ENCODE results near the gene CHTF18. TPM values are rescaled to one million over a fixed set of nuclear protein-coding genes. Genes with fewer than 3 reads are reported as not detected.

Gene CHTF18
- total RNA-seq, 1 experiment from 2014 or later: 30.9 TPM

DNA sequence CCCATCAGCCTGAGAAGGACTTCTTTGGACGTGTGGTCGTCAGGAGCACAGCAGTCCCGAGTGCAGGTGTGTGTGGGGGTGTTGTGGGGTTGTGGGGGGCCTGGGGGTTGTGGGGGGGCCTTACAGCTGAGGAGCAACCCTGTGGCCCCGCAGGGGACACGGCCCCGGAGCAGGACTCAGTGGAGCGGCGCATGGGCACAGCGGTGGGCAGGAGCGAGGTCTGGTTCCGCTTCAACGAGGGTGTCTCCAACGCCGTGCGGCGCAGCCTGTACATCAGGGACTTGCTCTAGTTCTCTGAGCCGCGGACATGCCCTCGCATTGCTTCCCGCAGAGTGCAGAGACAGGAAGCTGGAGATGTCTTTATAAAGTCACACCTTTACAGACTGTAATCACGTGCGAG is 9.3 kb downstream of the CHTF18 start:
- TF ChIP-seq, protein P1, sequence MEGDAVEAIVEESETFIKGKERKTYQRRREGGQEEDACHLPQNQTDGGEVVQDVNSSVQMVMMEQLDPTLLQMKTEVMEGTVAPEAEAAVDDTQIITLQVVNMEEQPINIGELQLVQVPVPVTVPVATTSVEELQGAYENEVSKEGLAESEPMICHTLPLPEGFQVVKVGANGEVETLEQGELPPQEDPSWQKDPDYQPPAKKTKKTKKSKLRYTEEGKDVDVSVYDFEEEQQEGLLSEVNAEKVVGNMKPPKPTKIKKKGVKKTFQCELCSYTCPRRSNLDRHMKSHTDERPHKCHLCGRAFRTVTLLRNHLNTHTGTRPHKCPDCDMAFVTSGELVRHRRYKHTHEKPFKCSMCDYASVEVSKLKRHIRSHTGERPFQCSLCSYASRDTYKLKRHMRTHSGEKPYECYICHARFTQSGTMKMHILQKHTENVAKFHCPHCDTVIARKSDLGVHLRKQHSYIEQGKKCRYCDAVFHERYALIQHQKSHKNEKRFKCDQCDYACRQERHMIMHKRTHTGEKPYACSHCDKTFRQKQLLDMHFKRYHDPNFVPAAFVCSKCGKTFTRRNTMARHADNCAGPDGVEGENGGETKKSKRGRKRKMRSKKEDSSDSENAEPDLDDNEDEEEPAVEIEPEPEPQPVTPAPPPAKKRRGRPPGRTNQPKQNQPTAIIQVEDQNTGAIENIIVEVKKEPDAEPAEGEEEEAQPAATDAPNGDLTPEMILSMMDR (IDR thresholded peaks at IDR 0.05; ENCODE audit: unreplicated experiment): no peak
- intact Hi-C loops (cut with micrococcal nuclease): no loop called here
- no peak overlapping the region for H3K27ac Mint-ChIP-seq (ENCODE audit: low read depth, unreplicated experiment)
- no peak overlapping the region for H3K4me3 Mint-ChIP-seq (ENCODE audit: unreplicated experiment)
- H3K4me1 Mint-ChIP-seq (ENCODE audit: insufficient read depth, unreplicated experiment): peaks cover 5% of the 10 kb centered on the region
- POLR2A ChIA-PET: interaction anchor here (0.7 kb wide), 1 partner anchor 10 kb away, joined by 3 read pairs; no protein-coding TSS in a partner anchor
- H3K36me3 Mint-ChIP-seq (ENCODE audit: insufficient read depth, unreplicated experiment): no peaks in the 10 kb centered on the region
- DNase-seq (ENCODE audit: unreplicated experiment): no peak
- H3K9me3 Mint-ChIP-seq (ENCODE audit: unreplicated experiment): no peaks in the 10 kb centered on the region
- no peaks in the 10 kb centered on the region for H3K27me3 Mint-ChIP-seq (ENCODE audit: insufficient read depth, unreplicated experiment)
- no TSS peak for BruUV-seq (replicated peaks)
- CTCF ChIA-PET: no interaction called here

DNA sequence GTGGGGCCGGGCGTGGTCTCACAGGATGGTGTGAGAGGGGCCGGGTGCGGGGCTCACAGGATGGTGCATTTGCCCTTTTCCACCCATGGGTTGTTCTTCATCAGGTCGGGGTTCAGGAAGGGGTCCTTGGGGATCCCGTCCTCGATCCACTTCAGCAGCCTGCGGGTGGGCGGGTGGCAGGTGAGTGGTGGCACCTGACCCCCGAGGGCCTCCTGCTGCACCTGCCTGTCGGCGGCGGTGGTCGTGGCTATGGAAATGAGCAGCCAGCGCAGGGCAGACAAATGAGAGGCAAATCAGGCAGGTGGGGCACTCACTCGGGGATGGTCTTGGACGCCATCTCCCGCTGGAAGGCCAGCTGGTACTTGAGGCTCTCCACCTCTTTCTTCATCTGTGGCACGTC is 10.2 kb downstream of the CHTF18 start:
- Mint-ChIP-seq H3K27ac (ENCODE audit: low read depth, unreplicated experiment) (no peak overlapping the region), H3K36me3 (ENCODE audit: insufficient read depth, unreplicated experiment) (no peaks in the 10 kb centered on the region), H3K4me3 (ENCODE audit: unreplicated experiment) (no peak overlapping the region), H3K9me3 (ENCODE audit: unreplicated experiment) (no peaks in the 10 kb centered on the region), H3K4me1 (ENCODE audit: insufficient read depth, unreplicated experiment) (peaks cover 5% of the 10 kb centered on the region), H3K27me3 (ENCODE audit: insufficient read depth, unreplicated experiment) (no peaks in the 10 kb centered on the region)
- CTCF ChIA-PET: no interaction called here
- POLR2A ChIA-PET: no interaction called here
- DNase-seq (ENCODE audit: unreplicated experiment): no peak
- TF ChIP-seq, protein P1 (IDR thresholded peaks at IDR 0.05; ENCODE audit: unreplicated experiment): no peak
- no TSS peak for BruUV-seq (replicated peaks)
- intact Hi-C loops (cut with micrococcal nuclease): no loop called here

DNA sequence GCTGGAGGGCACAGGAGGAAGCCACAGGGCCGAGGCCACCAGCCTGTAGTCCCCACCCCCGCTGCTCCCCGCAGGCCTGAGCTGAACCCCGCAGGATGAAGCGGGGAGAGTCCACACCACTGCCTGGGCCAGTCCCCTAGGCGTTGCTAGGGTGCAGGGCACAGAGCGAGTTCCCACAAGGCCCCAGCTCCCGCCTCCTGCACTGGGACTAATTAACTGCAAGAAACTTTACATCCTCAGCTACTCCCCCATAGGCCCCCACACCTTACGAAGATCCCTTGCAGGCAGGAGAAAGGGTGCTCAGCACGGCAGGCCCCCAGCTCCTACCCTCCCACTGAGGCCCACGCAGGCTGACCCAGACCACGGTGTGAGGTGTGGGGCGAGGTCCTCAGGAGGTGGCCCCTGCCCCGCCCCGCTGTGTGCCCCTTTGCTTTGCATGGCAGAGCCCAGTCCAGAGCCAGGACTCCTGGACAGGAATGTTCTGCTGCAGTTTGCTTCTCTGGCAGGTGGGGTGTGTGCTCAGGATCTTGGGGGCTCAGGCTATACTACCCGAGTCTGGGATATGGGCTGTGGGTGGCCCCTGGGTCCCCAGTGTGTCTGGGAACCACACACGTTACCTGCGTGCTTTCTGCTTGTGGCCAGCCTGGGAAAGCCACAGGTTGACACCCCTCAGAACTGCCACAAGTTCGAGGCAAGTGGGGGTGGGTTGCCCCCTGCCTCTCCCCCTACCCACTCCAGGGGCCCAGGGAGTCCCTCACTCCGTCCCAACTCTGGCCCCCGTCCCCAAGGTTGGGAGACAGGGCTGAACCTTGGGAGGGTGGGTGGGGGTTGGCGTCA is 10.9 kb downstream of the CHTF18 start:
- intact Hi-C loops (cut with micrococcal nuclease): no loop called here
- Mint-ChIP-seq H3K4me1 (ENCODE audit: insufficient read depth, unreplicated experiment) (peaks cover 5% of the 10 kb centered on the region), H3K27me3 (ENCODE audit: insufficient read depth, unreplicated experiment) (no peaks in the 10 kb centered on the region), H3K36me3 (ENCODE audit: insufficient read depth, unreplicated experiment) (no peaks in the 10 kb centered on the region), H3K27ac (ENCODE audit: low read depth, unreplicated experiment) (no peak overlapping the region), H3K9me3 (ENCODE audit: unreplicated experiment) (no peaks in the 10 kb centered on the region), H3K4me3 (ENCODE audit: unreplicated experiment) (no peak overlapping the region)
- POLR2A ChIA-PET: no interaction called here
- no peak for DNase-seq (ENCODE audit: unreplicated experiment)
- TF ChIP-seq, protein P1 (IDR thresholded peaks at IDR 0.05; ENCODE audit: unreplicated experiment): no peak
- no TSS peak for BruUV-seq (replicated peaks)
- CTCF ChIA-PET: no interaction called here

DNA sequence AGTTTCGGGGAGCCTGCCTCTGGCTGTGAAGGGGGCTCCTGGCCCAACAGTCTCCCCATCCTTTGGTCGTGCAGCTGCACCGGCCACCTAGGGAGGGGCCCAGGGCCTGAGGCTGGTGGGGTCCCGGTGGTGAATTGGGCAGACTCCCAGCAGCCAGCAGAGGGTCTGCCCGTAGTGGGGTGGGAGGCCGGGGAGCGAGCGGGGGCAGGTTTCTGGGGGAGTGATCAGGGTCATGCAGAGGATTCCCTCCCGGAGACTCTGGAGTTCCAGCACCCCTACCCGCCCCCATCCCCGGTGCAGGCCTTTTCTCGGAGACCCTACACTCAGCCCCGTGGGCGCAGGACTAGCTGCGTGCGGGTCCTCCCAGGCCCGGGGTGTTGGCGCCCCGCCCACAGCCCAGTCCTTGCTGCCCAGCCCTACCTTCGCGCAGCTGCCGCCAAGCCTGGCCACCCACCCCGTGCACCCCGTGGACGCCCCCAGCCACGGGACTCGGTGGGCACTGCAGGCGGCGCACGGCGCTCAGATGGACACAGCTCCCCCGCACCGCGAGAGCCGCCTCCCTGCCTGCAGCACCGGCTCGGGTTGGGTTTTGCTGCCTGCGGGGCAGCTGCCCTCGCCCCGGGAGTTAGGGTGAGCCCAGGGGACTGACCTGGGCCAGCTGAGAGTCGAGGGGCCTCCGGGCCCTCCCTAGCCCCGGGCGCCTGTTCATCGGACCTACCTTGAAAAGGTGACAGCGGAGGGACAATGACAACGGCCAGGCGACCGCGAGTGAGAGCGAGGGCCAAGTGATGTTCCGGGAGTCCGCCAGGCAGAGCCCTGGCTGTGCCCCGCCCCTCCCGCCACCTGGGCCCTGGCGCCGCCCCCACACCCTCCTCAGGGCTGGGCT is 11.8 kb downstream of the CHTF18 start, which contains the start of gene GNG13:
Gene GNG13 (minus strand): TSS at position 787 of the 886 bp plus-strand sequence. CDS start 1,657 bp downstream, outside the sequence.
- no peak for DNase-seq (ENCODE audit: unreplicated experiment)
- Mint-ChIP-seq H3K27me3 (ENCODE audit: insufficient read depth, unreplicated experiment) (no peaks in the 10 kb centered on the region), H3K4me1 (ENCODE audit: insufficient read depth, unreplicated experiment) (peaks cover 5% of the 10 kb centered on the region), H3K36me3 (ENCODE audit: insufficient read depth, unreplicated experiment) (no peaks in the 10 kb centered on the region), H3K27ac (ENCODE audit: low read depth, unreplicated experiment) (no peak within 1 kb of the TSS), H3K4me3 (ENCODE audit: unreplicated experiment) (no peak within 1 kb of the TSS), H3K9me3 (ENCODE audit: unreplicated experiment) (no peaks in the 10 kb centered on the region)
- TF ChIP-seq, protein P1 (IDR thresholded peaks at IDR 0.05; ENCODE audit: unreplicated experiment): no peak
- no TSS peak for BruUV-seq (replicated peaks)
- intact Hi-C loops (cut with micrococcal nuclease): no loop called here
- CTCF ChIA-PET: no interaction called here
- POLR2A ChIA-PET: no interaction called here
